Skeletal muscle satellite cell (primary cell): ENCODE measurements around the gene VSX1. TPM values are rescaled to one million over a fixed set of nuclear protein-coding genes. Genes with fewer than 3 reads are reported as not detected.

Experiments used
- H3K27me3 ChIP-seq: 2 replicates; pipeline ENCODE4 v1.7.0; 2013; ENCODE audit warnings: low read length; ENCODE audit not compliant: control insufficient read depth, insufficient read depth
- H3K36me3 ChIP-seq: 2 replicates; pipeline ENCODE4 v1.7.0; 2013; ENCODE audit warnings: mild to moderate bottlenecking, control low read depth, low read length; ENCODE audit not compliant: insufficient read depth
- H3K4me1 ChIP-seq: 2 replicates; pipeline ENCODE4 v1.7.0; 2013; ENCODE audit warnings: low read length; ENCODE audit not compliant: control insufficient read depth, insufficient read depth
- H3K4me2 ChIP-seq: 2 replicates; pipeline ENCODE4 v1.7.0; 2013; ENCODE audit warnings: mild to moderate bottlenecking, low read length
- H3K4me3 ChIP-seq: 2 replicates; pipeline ENCODE4 v1.7.0; 2013; ENCODE audit warnings: low read length
- H3K9ac ChIP-seq: 2 replicates; pipeline ENCODE4 v1.7.0; 2013; ENCODE audit warnings: mild to moderate bottlenecking, low read depth, low read length, moderate library complexity
- H3K9me3 ChIP-seq: replicated peaks from 2 replicates; pipeline ENCODE4 v1.7.0; 2013; ENCODE audit warnings: mild to moderate bottlenecking, control low read depth, low read length
- total RNA-seq: library from RNA; depleted of rRNA; stranded (reverse); fragments of >200 nt; gene quantifications from 2 replicates; pipeline ENCODE4 v1.2.3, GENCODE V29; 2012; rRNA removed

Gene VSX1
- not detected in 2 replicates for total RNA-seq

DNA sequence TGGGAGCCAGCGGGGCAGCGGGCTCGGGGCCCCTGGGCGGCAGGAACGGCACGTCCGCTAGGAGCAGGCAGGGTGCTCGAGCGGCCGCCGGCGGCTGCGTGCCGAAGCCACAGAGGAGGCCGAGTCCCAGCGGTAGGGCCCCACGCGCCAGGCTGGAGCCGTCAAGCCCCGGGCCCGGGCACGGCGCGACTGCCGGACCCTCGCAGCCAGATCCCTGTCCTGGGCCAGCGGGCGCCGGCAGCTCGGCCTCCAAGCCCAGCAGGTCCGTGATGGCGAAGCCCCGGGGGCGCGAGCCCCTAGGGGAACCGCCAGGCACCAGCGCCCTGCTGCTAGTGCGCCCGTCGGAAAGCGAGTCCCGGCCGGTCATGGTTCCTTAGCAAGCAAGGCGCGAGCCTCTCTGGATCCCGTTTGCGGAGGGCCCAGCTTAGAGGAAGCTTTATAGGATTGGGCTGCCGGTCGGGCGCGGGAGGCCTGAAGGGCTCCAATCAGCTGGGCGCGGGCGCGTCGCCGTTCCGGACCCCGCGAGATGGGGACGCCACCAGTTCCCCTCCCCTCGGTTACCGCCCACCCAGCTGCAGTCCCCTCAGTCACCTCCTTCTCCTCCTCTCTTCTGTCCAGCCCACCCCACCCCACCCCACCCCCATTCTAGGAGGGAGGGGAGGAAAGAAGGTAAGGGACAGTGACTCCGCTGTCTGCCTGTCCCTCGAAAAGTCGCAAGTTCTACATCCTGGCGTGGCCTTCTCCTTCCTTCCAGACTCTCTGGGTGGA is at the start of gene VSX1:
Gene VSX1, minus strand, starts transcription at position 412 of the 768 bp plus-strand sequence. Its CDS starts 45 bp downstream, at position 367.
- H3K36me3 ChIP-seq, result no peaks in the 10 kb centered on the region
- no peak within 1 kb of the TSS for H3K4me3 ChIP-seq
- no peak within 1 kb of the TSS for H3K4me2 ChIP-seq
- H3K4me1 ChIP-seq, result peaks cover 6% of the 10 kb centered on the region
- no peak within 1 kb of the TSS for H3K9ac ChIP-seq
- no peaks in the 10 kb centered on the region for H3K9me3 ChIP-seq
- peaks cover 98% of the 10 kb centered on the region for H3K27me3 ChIP-seq

DNA sequence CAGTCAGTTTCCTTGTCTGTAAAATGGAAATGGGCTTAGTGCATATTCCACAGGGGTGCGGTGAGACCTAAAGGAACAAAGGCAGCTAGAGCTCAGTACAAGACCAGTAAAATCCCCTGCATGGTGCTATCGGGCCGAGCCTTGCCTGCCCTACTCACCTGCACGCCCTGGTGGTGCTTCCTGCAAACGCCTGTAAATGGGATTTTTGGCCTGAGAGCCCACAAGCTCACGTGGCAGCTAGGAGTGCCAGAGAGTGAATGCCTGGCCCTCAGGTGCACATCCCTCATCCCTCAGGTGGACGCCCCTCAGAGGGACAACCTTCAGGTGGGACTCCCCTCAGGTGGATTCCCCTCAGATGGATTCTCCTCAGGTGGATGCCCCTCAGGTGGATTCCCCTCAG is 48.0 kb upstream of the VSX1 start:
- H3K27me3 ChIP-seq, result peaks cover 40% of the 10 kb centered on the region
- H3K9ac ChIP-seq, result no peak overlapping the region
- H3K4me3 ChIP-seq, result no peak overlapping the region
- H3K9me3 ChIP-seq, result no peaks in the 10 kb centered on the region
- H3K4me2 ChIP-seq, result no peak overlapping the region
- no peaks in the 10 kb centered on the region for H3K36me3 ChIP-seq
- no peaks in the 10 kb centered on the region for H3K4me1 ChIP-seq

DNA sequence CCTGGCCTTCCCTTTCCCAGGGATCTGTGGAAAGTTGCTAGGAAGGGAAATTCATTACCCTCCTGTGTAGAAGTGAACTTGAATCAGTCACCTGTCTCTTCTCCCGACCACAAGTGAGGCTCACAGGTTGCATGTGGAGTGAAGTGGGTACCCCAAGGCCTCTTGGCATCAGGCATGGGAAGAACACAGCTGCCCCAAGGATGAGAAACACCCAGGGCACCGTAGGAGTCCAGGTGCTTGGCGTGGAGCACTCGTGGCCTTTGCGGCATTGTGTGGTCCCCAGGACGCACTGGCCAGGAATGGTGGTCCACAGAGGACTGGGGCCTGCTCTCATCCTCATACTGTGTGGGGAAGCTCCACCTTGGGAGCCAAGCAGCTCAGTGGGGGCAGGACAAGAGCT is 47.5 kb upstream of the VSX1 start:
- Histone ChIP-seq H3K9me3 (no peaks in the 10 kb centered on the region), H3K4me2 (no peak overlapping the region), H3K9ac (no peak overlapping the region), H3K4me1 (no peaks in the 10 kb centered on the region), H3K4me3 (no peak overlapping the region), H3K36me3 (no peaks in the 10 kb centered on the region), H3K27me3 (peaks cover 43% of the 10 kb centered on the region)

DNA sequence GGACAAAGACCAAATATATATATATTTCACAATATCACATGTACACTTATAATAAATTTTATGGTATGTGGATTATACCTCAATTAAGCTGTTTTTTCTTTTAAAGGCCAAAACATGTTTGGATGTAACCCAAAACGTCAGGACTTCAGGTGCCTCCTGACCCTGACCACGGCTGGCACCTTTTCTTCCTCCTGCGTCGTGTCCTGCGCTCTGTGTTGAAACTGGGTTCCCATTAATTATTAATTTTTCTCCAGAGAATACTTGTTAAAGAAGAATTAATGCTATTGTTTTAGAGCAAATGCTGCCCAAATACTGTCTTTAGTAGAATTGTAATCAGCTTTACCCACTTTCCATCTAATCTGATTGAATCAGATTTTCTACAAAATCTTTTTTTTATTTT is 46.7 kb upstream of the VSX1 start:
- H3K36me3 ChIP-seq, result no peaks in the 10 kb centered on the region
- H3K4me1 ChIP-seq, result no peaks in the 10 kb centered on the region
- H3K9ac ChIP-seq, result no peak overlapping the region
- H3K4me3 ChIP-seq, result no peak overlapping the region
- no peaks in the 10 kb centered on the region for H3K9me3 ChIP-seq
- H3K27me3 ChIP-seq, result peaks cover 47% of the 10 kb centered on the region
- no peak overlapping the region for H3K4me2 ChIP-seq

DNA sequence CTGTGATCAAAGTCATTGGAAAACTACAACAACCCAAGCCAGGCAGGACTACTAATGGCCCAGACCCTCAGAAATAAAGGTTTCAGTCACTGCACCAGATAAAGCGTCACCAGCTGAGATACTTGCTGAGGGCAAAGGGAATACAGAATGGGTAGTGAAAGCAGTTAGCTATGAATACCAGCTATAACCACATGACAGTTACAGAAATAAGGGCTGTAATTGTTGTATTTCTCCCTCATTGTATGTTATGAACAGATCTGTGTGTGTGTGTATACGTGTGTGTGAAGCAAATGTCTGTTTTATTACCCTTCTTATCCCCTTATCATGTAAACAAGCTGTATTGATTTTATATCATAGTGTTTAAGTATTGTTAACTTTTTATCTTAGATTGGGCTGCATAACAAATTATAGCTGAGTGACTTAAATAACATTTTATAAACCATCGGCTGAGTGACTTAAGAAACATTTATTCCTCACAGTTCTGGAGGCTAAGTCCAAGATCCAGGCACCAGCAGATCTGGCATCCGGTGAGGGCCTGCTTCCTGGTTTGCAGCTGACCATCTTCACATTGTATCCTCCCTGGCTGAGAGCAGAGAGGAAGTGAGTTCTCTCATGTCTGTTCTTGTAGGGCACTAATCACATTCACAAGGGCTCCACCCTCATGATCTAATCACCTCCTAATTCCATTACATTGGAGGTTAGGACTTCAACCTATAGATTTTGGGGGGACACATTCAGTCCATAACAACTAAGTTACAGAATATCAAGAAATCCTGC is 46.0 kb upstream of the VSX1 start:
- H3K9ac ChIP-seq, result no peak overlapping the region
- H3K4me3 ChIP-seq, result no peak overlapping the region
- no peaks in the 10 kb centered on the region for H3K9me3 ChIP-seq
- no peaks in the 10 kb centered on the region for H3K4me1 ChIP-seq
- H3K27me3 ChIP-seq, result peaks cover 40% of the 10 kb centered on the region
- no peaks in the 10 kb centered on the region for H3K36me3 ChIP-seq
- H3K4me2 ChIP-seq, result no peak overlapping the region

DNA sequence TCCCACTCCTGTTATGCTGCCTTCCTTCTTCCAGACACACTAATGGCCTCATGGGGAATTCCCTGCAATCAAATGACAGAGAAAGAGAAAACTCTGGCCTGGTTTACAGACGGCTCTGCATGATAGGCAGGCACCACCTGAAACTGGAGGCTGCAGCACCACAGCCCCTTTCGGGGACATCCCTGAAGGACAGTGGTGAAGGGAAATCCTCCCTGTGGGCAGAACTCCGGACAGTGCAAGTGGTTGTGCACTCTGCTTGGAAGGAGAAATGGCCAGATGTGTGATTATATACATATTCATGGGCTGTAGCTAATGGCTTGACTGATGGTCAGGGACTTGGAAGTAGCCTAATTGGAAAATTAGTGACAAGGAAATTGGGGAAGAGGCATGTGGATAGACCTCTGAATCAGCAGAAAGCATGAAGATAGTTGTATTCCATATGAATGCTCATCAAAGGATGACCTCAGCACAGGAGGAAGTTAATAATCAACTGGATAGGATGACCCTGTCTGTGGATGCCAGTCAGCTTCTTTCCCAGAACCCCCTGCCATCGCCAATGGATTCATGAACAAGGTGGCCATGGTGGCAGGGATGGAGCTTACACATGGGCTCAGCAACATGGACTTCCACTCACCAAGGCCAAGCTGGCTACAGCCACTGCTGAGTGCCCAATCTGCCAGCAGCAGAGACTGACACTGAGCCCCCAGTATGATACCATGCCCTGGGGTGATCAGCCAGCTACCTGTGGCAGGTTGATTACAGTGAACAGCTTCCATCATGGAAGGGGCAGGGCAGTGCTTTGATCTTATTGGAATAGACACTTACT is 44.5 kb upstream of the VSX1 start:
- H3K9me3 ChIP-seq, result no peaks in the 10 kb centered on the region
- no peaks in the 10 kb centered on the region for H3K4me1 ChIP-seq
- H3K36me3 ChIP-seq, result no peaks in the 10 kb centered on the region
- no peak overlapping the region for H3K4me3 ChIP-seq
- no peak overlapping the region for H3K9ac ChIP-seq
- peaks cover 32% of the 10 kb centered on the region for H3K27me3 ChIP-seq
- H3K4me2 ChIP-seq, result no peak overlapping the region

DNA sequence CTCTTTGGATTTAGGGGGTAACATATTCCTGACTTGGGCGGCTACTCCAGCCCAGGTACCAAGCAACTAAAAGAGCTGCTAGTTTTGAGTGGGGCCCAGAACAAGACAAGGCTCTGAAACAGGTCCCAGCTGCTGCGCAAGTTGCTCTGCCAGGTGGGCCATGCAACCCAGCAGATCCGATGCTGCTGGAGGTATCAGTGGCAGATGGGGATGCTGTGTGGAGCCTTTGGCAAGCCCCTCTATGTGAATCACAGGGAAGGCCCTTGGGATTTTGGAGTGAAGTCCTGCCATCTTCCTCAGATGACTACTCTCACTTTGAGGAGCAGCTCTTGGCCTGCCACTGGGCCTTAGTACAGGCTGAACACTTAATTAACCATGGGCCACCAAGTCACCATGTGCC is 43.7 kb upstream of the VSX1 start:
- Histone ChIP-seq H3K4me2 (no peak overlapping the region), H3K4me1 (no peaks in the 10 kb centered on the region), H3K4me3 (no peak overlapping the region), H3K27me3 (peaks cover 34% of the 10 kb centered on the region), H3K9me3 (no peaks in the 10 kb centered on the region), H3K9ac (no peak overlapping the region), H3K36me3 (no peaks in the 10 kb centered on the region)

DNA sequence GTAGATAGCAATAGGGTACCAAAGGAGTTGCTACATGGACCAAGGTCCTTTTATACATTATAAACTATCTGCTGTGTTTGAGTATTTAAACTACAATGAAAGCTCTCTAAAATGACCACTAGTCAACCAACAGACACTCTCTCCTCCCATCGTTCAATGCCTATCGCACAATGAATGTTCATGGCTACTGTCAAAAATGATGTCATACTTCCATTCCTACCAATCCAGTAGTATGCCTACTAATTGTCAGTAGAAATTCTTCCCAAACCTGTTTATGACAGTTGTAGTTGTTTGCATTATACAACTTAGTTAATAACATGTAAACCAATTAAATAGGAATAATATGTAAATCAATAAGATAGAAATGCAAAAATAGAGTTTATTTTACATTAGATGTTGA is 39.0 kb upstream of the VSX1 start:
- no peak overlapping the region for H3K4me2 ChIP-seq
- H3K9me3 ChIP-seq, result no peaks in the 10 kb centered on the region
- H3K4me3 ChIP-seq, result no peak overlapping the region
- H3K36me3 ChIP-seq, result no peaks in the 10 kb centered on the region
- peaks cover 59% of the 10 kb centered on the region for H3K27me3 ChIP-seq
- no peaks in the 10 kb centered on the region for H3K4me1 ChIP-seq
- no peak overlapping the region for H3K9ac ChIP-seq

DNA sequence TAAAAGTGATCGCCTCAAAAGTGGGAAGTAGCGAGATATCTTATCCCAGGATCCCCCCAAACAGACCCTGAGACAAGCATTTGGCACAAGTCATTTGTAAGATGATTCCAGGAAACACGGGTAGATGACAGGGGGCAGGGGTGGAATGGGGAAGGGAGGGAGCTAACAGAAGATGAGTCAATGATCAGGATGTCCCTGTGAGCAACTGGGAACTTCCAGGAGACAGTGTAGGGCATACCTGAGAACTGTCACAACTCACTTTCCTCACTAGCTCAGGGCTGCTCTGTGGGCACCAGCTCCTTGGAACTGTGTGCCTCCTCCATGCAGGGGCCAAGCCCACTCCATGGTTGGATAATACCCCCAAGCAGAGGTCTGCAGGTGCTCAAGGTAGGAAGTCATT is 38.5 kb upstream of the VSX1 start:
- Histone ChIP-seq H3K4me1 (no peaks in the 10 kb centered on the region), H3K4me2 (no peak overlapping the region), H3K9me3 (no peaks in the 10 kb centered on the region), H3K36me3 (no peaks in the 10 kb centered on the region), H3K9ac (no peak overlapping the region), H3K27me3 (peaks cover 63% of the 10 kb centered on the region), H3K4me3 (no peak overlapping the region)

DNA sequence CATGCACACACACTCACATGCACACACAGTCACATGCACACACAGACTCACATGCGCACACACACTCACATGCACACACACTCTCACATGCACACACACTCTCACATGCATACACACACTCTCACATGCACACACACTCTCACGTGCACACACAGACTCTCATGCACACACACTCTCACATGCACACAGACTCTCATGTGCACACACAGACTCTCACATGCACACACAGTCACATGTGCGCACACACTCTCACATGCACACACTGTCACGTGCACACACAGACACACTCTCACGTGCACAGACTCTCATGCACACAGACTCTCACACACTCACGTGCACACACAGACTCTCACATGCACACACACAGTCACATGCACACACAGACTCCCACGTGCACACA is 36.6 kb upstream of the VSX1 start:
- no peaks in the 10 kb centered on the region for H3K4me1 ChIP-seq
- H3K9ac ChIP-seq, result no peak overlapping the region
- H3K4me2 ChIP-seq, result no peak overlapping the region
- no peaks in the 10 kb centered on the region for H3K9me3 ChIP-seq
- no peaks in the 10 kb centered on the region for H3K36me3 ChIP-seq
- H3K4me3 ChIP-seq, result no peak overlapping the region
- H3K27me3 ChIP-seq, result peaks cover 67% of the 10 kb centered on the region

DNA sequence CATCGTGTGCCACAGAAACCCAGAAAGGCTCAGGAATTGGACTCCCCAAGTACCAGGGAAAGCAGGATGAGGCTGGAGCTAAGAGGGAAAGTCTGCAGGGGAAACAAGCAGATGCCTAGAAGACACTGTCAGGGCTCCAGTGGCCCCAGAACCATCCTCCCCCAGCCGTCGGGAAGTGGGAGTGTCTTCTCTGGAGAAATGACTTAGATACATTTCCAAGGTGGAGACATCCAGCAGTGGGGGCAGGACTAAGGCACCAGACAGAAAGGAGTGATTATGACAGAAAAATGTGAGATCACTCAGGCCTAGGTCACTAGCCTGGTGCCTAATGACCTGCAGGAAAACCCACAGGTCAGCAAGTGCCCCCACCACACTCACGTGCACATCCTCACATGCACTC is 36.0 kb upstream of the VSX1 start:
- no peaks in the 10 kb centered on the region for H3K4me1 ChIP-seq
- no peaks in the 10 kb centered on the region for H3K9me3 ChIP-seq
- H3K9ac ChIP-seq, result no peak overlapping the region
- no peak overlapping the region for H3K4me3 ChIP-seq
- peaks cover 67% of the 10 kb centered on the region for H3K27me3 ChIP-seq
- H3K4me2 ChIP-seq, result no peak overlapping the region
- H3K36me3 ChIP-seq, result no peaks in the 10 kb centered on the region
